Activated CD8-positive, alpha-beta memory T cell treated with anti-CD3 and anti-CD28 coated beads, Interleukin-2, amount 10 ng/mL, durations not matched to agents 7 days and 5 days (primary cell): Measurements from ENCODE around the gene CALM3. TPM values are rescaled to one million over a fixed set of nuclear protein-coding genes. Genes with fewer than 3 reads are reported as not detected.

Experiments
- ATAC-seq: fragments of 150-1000 bp; cut with Tn5 transposase; one replicate; pipeline ENCODE4 v1.10.0; 2021; ENCODE audit warnings: moderate library complexity
- CTCF ChIA-PET: fragments of 350-600 bp; sonication (Branson Sonifier 250); formaldehyde crosslinking; loops from one replicate; lab custom pipeline; 2021; ENCODE audit warnings: antibody characterized with exemption; lab: Charles Lee
- DNase-seq: peaks from one replicate; pipeline ENCODE4 v3.0.0-alpha.2; 2020
- H3K27ac Mint-ChIP-seq: one replicate; pipeline ENCODE4 v1.8.0; 2021; ENCODE audit warnings: mild to moderate bottlenecking, mixed read lengths
- H3K27me3 Mint-ChIP-seq: one replicate; pipeline ENCODE4 v1.8.0; 2021; ENCODE audit warnings: mixed read lengths
- H3K36me3 Mint-ChIP-seq: one replicate; pipeline ENCODE4 v1.8.0; 2021; ENCODE audit warnings: mild to moderate bottlenecking, mixed read lengths
- H3K4me1 Mint-ChIP-seq: one replicate; pipeline ENCODE4 v1.8.0; 2021; ENCODE audit warnings: mixed read lengths
- H3K4me3 Mint-ChIP-seq: one replicate; pipeline ENCODE4 v1.8.0; 2021; ENCODE audit warnings: mild to moderate bottlenecking, moderate library complexity, mixed read lengths
- H3K9me3 Mint-ChIP-seq: one replicate; pipeline ENCODE4 v1.8.0; 2022; ENCODE audit warnings: low read depth, mixed read lengths
- total RNA-seq, 2 experiments: library from RNA; stranded (reverse); gene quantifications; one replicate each; pipeline ENCODE4 v1.2.3, GENCODE V29; 2021

The CALM3 gene
- total RNA-seq, 2 experiments from 2014 or later, result 497 to 498 TPM

DNA sequence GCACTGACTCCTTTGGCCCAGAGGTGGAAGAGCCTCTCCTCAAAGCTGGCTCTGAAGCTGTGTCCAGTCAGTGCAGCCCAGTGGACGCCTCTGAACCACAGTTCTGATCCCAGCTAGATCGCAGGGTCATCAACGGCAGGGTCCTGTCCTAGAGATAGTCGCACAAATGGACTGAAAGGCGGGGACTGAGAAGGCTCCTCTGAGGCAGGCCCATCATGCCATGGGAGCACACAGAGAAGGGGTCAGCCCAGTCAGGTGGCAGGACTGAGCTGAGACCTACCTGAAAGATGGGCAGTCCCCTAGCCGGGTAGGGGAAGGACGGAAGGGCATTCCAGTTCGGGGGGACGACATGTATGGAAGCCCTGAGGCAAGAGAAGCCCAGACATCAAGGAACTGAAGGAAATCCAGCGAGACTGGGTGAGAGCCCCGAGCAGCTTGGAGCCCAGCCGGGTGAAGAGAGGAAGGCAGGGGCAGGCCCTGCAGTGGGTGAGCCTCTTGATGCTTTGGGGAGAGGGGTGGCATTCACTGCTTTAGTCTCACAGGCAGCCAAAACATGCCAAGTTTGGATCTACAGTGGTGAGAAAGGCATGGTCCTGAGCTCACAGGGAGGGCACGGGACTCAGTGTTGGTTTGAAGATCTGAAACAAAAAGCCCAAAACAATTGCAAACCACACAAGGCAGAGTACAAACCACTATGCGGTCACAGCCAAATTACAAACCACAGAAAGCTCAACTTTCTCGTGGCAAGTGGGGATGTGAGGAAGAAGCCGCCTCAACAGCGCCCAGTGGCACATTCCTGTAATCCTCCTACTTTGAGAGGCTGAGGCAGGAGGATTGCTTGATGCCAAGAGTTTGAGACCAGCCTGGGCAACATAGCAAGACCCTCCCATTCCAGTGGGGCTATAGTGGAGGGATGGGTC is 10.0 kb downstream of the CALM3 start:
- peaks cover 40% of the 10 kb centered on the region for H3K36me3 Mint-ChIP-seq
- H3K4me1 Mint-ChIP-seq, result peaks cover 47% of the 10 kb centered on the region
- H3K27ac Mint-ChIP-seq, result peak overlapping the region; percentile 83
- ATAC-seq (peak; percentile 14), DNase-seq (peak; percentile 65)
- CTCF ChIA-PET, result interaction anchor here (0.9 to 12.2 kb wide), 9 partner anchors 9 to 147 kb away, joined by 3 to 169 read pairs (median 6); partner anchors contain the start of genes CALM3, DACT3 and PTGIR
- H3K9me3 Mint-ChIP-seq, result no peaks in the 10 kb centered on the region
- H3K27me3 Mint-ChIP-seq, result no peaks in the 10 kb centered on the region
- H3K4me3 Mint-ChIP-seq, result no peak overlapping the region

DNA sequence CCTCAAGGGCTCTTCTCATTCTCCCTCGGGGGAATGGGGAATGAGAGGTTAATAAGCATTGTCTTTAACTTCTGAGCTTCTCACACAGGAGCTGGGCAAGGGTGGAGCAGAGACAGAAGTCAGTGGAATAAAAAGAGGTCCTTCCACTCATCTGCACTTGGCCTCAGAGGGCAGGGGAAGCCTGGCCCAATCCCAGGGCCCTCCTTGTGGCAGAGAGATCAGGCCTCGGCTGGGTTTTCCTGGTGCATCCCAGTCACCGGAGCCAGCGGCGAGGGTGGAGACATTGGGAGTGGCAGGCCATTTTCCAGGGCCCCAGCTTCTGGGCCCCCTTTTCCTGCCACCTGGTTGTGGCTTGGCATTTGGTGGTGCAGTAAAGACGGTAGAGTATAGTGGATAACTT is 10.6 kb downstream of the CALM3 start:
- CTCF ChIA-PET, result interaction anchor here (0.9 to 12.2 kb wide), 12 partner anchors 10 to 632 kb away, joined by 3 to 169 read pairs (median 6); partner anchors contain the start of genes CALM3, DACT3 and PTGIR
- Mint-ChIP-seq H3K27me3 (no peaks in the 10 kb centered on the region), H3K4me3 (no peak overlapping the region), H3K4me1 (peaks cover 48% of the 10 kb centered on the region), H3K36me3 (peaks cover 36% of the 10 kb centered on the region), H3K27ac (peak overlapping the region; percentile 83), H3K9me3 (no peaks in the 10 kb centered on the region)
- ATAC-seq (peak; percentile 35), DNase-seq (no peak)

DNA sequence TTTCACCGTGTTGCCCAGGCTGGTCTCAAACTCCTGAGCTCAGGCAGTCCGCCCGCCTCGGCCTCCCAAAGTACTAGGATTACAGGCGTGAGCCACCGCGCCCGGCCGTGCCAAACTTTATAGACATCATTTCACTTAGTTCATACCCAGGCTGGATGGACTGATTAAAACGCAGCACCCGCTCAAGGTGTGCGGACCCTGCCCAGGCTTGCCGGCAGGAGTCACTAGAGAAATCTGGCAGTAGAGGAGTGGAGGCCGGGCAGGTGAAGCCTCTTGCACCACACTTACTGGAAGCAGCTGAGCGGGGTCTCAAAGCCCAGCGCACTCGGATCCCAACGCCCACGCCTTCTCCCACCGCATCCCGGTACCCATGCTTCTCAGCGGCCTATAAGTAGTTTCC is 12.4 kb downstream of the CALM3 start:
- CTCF ChIA-PET, result interaction anchor here (0.8 to 12.2 kb wide), 18 partner anchors 8 to 213 kb away, joined by 3 to 169 read pairs (median 4); partner anchors contain the start of genes CALM3, DACT3 and PTGIR
- Mint-ChIP-seq H3K27me3 (no peaks in the 10 kb centered on the region), H3K27ac (no peak overlapping the region), H3K36me3 (peaks cover 24% of the 10 kb centered on the region), H3K4me3 (no peak overlapping the region), H3K9me3 (no peaks in the 10 kb centered on the region), H3K4me1 (peaks cover 58% of the 10 kb centered on the region)
- no peak for DNase-seq
- no peak for ATAC-seq

DNA sequence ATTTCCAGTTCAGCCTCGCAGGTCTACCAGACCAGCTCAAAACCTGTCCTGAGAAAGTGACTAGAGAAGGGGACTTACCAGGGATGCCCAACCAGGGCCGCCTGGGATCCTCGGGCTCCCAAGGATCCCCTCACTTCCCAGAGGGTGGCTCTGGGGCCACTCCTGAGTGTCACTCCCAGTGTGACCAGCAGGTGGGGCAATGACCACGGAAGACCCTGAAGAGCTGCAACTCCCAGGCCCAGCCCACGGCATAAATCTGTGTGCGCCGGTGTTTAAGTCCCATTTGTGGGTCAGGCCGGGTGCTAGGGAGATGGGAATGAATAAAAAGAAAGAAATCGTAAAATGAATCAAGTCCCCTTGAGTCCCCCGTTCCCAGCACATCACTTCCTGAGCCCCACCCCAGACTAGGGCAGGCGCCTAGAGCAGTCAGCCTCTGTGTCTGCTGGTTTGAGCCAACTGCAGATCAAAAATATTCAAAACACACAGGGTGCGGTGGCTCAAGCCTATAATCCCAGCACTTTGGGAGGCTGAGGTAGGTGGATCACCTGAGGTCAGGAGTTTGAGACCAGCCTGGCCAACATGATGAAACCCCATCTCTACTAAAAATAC is 13.1 kb downstream of the CALM3 start:
- ATAC-seq, result peak; percentile 73

DNA sequence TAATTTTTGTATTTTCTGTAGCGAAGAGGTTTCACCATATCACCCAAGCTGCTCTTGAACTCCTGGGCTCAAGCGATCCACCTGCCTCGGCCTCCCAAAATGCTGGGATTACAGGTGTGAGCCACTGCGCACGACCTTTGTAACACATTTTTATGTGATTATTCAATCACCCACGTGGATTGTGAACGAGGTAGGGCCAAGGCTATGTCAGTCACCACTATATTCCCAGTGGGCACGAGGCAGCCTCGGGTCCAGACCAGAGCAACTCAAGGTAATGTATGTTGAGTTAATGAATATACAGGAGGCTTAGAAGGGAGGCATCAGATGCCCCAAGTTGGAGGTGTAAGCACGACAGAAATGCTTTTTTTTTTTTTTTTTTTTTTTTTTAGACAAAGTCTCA is 14.8 kb downstream of the CALM3 start:
- no peak for DNase-seq

More for the DNA sequence above, 13.1 kb downstream of the CALM3 start:
- peaks cover 19% of the 10 kb centered on the region for H3K36me3 Mint-ChIP-seq
- no peak overlapping the region for H3K4me3 Mint-ChIP-seq
- peak; percentile 87 for DNase-seq
- peaks cover 63% of the 10 kb centered on the region for H3K4me1 Mint-ChIP-seq
- no peaks in the 10 kb centered on the region for H3K27me3 Mint-ChIP-seq
- H3K27ac Mint-ChIP-seq, result peak overlapping the region; percentile 22
- H3K9me3 Mint-ChIP-seq, result no peaks in the 10 kb centered on the region
- CTCF ChIA-PET, result interaction anchor here (0.8 to 12.2 kb wide), 18 partner anchors 9 to 212 kb away, joined by 3 to 169 read pairs (median 4); partner anchors contain the start of genes CALM3, DACT3 and PTGIR

DNA sequence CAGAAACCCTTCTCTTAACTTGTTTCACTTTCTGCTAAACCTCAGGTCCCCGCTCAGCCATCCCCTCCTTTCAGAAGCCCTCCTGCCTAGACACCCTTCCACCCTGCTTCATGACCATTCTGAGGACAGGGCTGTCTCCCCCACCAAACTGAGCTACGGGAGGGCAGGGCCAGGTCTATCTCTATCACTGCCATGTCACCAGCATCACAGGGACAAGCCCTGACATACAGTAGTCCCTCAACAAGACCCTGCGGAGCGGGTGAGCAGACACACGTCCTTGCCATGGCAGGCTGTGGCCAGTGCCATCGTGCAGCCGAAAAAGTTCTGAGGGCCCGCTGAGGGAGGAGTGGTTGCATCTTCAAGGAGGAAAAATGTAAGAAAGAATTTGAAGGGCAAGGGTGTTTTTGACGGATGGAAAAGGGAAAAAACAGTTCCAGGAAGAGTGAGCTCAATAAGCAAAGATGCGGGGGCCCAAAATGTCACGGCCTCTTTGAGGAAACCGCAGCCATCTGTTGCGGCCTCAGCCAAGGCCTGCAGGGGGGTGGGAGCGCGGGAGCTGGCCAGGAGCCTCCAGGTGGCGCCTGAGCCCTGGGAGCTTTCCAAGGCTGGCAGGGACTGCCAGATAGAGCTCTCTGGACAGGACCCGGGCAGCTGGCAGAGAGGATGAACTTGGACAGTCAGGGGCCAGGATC is 15.6 kb downstream of the CALM3 start:
- H3K4me1 Mint-ChIP-seq, result peaks cover 61% of the 10 kb centered on the region
- H3K27ac Mint-ChIP-seq, result peak overlapping the region; percentile 72
- H3K36me3 Mint-ChIP-seq, result no peaks in the 10 kb centered on the region
- H3K9me3 Mint-ChIP-seq, result no peaks in the 10 kb centered on the region
- no peaks in the 10 kb centered on the region for H3K27me3 Mint-ChIP-seq
- H3K4me3 Mint-ChIP-seq, result no peak overlapping the region
- CTCF ChIA-PET, result interaction anchor here (0.7 to 12.2 kb wide), 6 partner anchors 10 to 137 kb away, joined by 3 to 169 read pairs (median 6); partner anchors contain the start of genes DACT3 and PTGIR
- DNase-seq (peak; percentile 56), ATAC-seq (no peak)

More for the DNA sequence above, 14.8 kb downstream of the CALM3 start:
- CTCF ChIA-PET, result interaction anchor here (1.0 to 12.2 kb wide), 5 partner anchors 11 to 137 kb away, joined by 3 to 169 read pairs (median 93); partner anchors contain the start of genes CALM3, DACT3 and PTGIR
- Mint-ChIP-seq H3K4me1 (peaks cover 64% of the 10 kb centered on the region), H3K36me3 (peaks cover 3% of the 10 kb centered on the region), H3K27ac (no peak overlapping the region), H3K4me3 (no peak overlapping the region), H3K9me3 (no peaks in the 10 kb centered on the region), H3K27me3 (no peaks in the 10 kb centered on the region)
- no peak for ATAC-seq

DNA sequence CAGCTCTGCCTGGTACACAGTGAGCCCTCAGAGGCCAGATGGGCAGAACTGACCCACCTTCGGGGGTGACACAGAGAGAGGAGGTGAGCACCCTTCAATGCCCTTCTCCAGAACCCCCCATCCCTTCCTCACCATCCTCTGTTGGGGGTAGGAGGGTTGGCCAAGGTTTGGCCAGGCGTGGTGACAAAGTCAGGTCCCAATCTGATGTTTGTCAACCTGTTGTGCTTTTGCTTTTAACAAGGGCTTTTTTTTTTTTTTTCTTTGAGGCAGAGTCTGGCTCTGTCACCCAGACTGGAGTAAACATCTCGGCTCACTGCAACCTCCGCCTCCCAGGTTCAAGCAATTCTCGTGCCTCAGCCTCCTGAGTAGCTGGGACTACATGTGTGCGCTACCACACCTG is 16.5 kb downstream of the CALM3 start:
- no peak for ATAC-seq
- no peaks in the 10 kb centered on the region for H3K9me3 Mint-ChIP-seq
- H3K27ac Mint-ChIP-seq, result no peak overlapping the region
- H3K4me3 Mint-ChIP-seq, result no peak overlapping the region
- CTCF ChIA-PET, result interaction anchor here (0.8 to 12.2 kb wide), 4 partner anchors 10 to 136 kb away, joined by 3 to 169 read pairs (median 76); partner anchors contain the start of genes DACT3 and PTGIR
- peaks cover 58% of the 10 kb centered on the region for H3K4me1 Mint-ChIP-seq
- no peaks in the 10 kb centered on the region for H3K27me3 Mint-ChIP-seq
- DNase-seq, result no peak
- no peaks in the 10 kb centered on the region for H3K36me3 Mint-ChIP-seq

DNA sequence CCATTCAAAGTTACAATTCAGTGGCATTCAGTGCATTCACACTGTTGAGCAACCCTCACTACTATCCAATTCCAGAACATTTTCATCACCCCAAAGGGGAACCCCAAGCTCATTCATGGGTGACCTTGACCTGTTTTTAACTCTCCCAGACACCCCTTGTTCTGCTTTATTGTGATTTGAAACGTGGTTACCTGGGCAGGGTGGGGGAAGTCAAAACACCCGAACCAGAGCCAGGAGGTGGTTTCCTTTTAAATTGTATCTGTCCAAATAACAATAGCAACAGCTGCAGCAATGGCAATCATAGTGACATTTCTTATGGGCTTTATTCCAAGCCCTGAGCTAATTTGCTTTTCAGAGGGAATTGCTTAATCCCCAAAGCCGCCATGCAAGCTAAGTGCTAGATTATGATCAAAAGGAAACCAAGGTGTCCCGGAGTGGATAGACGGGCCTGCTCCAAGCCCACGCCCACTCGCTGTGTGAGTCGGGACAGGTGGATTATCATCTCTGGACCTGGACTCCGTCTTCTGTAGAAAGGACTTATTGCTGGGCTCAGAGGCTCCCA is 17.6 kb downstream of the CALM3 start:
- Mint-ChIP-seq H3K27ac (peak overlapping the region; percentile 73), H3K36me3 (no peaks in the 10 kb centered on the region), H3K4me3 (no peak overlapping the region), H3K4me1 (peaks cover 53% of the 10 kb centered on the region), H3K27me3 (no peaks in the 10 kb centered on the region), H3K9me3 (no peaks in the 10 kb centered on the region)
- ATAC-seq, result no peak
- no peak for DNase-seq
- CTCF ChIA-PET, result interaction anchor here (0.8 to 12.2 kb wide), 4 partner anchors 8 to 135 kb away, joined by 3 to 169 read pairs (median 73); partner anchors contain the start of genes DACT3 and PTGIR

DNA sequence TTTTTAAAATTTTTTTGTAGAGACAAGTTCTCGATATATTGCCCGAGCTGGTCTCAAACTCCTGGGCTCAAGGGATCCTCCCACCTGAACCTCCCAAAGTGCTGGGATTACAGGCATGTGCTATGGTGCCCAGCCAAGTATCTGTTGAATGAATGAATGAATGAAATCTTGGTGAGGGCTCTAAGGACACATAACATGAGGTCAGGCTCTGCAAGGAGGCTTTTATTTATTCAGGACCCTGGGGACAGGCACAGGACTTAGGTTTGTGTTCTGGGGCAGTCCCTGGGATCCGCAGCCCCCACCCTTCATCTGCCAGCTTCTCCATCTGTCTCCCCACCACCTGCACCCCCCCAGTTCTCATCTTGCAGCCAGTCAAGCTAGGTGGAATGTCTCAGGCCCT is 19.1 kb downstream of the CALM3 start:
- no peaks in the 10 kb centered on the region for H3K36me3 Mint-ChIP-seq
- H3K9me3 Mint-ChIP-seq, result no peaks in the 10 kb centered on the region
- peaks cover 52% of the 10 kb centered on the region for H3K4me1 Mint-ChIP-seq
- ATAC-seq (no peak), DNase-seq (no peak)
- H3K4me3 Mint-ChIP-seq, result no peak overlapping the region
- H3K27me3 Mint-ChIP-seq, result no peaks in the 10 kb centered on the region
- CTCF ChIA-PET, result interaction anchor here (1.1 to 14.6 kb wide), 8 partner anchors 3 to 220 kb away, joined by 3 to 143 read pairs (median 4); partner anchors contain the start of gene PTGIR
- no peak overlapping the region for H3K27ac Mint-ChIP-seq

DNA sequence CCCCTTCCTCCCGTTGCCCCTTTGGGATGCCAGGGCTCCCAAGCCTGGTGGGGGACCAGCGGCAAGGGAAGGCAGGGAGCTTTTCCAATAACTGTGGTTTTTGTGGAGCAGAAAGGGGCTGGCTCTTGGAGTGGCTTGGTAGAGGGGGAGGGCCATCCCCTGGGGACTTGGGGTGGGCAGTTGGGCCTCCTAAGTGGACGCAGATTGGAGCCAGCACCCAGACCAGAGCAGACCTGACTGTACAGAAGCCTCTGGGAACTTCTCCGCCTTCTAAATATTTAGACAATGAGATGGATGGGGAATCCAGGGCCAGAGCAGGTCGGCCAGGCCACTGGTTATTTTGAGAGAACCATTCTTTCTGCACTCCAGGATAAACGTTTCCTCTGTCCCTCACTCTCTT is 19.6 kb downstream of the CALM3 start:
- ATAC-seq (no peak), DNase-seq (no peak)
- H3K4me1 Mint-ChIP-seq, result peaks cover 52% of the 10 kb centered on the region
- H3K27ac Mint-ChIP-seq, result no peak overlapping the region
- CTCF ChIA-PET, result interaction anchor here (1.1 to 14.6 kb wide), 7 partner anchors 4 to 220 kb away, joined by 3 to 143 read pairs (median 4); partner anchors contain the start of genes DACT3 and PTGIR
- no peaks in the 10 kb centered on the region for H3K36me3 Mint-ChIP-seq
- H3K4me3 Mint-ChIP-seq, result no peak overlapping the region
- no peaks in the 10 kb centered on the region for H3K9me3 Mint-ChIP-seq
- H3K27me3 Mint-ChIP-seq, result no peaks in the 10 kb centered on the region

DNA sequence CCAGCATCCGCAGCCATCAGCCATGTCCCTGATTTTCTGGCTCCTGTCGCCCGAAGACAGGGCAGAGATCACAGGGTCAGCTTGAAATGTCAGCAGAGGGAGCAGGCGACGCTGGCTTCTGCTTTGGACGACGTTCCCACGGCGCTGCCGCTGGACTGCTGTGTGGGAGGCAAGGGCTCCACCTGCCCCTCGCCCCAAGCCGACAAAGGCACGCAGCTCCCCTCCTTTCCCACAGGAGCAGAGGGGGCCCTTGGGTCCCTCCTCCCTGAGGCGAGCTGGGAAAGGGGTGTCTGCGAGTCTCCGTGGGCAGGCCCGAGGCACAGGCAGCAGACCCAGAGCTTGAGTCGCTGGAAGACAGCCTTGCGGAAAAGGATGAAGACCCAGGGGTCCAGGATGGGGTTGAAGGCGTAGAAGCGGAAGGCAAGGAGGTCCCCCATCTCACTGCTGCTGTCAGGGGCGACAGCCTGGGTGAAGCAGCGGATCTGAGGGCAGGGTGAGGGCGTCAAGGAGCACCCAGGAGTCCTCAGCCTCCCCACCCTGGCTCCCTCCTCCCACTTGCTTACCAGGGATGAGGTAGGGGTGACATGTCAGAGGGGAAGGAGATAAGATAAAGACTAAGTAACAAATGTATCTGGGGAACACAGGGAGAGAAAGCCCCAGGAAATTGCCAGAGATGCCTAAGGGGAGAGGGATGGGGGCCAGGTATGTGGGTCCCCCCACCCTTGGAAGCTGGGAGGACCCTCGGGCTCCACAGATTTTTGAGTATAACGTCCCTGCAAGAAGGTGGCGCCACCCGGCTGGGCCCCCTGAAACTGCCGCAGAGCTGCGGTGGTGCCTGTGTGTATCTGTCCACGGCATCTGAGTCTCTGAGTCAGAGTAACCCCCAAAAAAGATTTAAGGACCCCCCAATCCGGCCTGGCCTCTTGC is 20.3 kb downstream of the CALM3 start:
- no peak overlapping the region for H3K4me3 Mint-ChIP-seq
- H3K36me3 Mint-ChIP-seq, result no peaks in the 10 kb centered on the region
- CTCF ChIA-PET, result interaction anchor here (1.0 to 14.6 kb wide), 7 partner anchors 5 to 219 kb away, joined by 3 to 143 read pairs (median 4); partner anchors contain the start of genes DACT3 and PTGIR
- no peak for ATAC-seq
- H3K9me3 Mint-ChIP-seq, result no peaks in the 10 kb centered on the region
- H3K4me1 Mint-ChIP-seq, result peaks cover 47% of the 10 kb centered on the region
- no peaks in the 10 kb centered on the region for H3K27me3 Mint-ChIP-seq
- DNase-seq, result no peak
- H3K27ac Mint-ChIP-seq, result no peak overlapping the region
